ENCODE measurements around the gene SPATA13.

DNA sequence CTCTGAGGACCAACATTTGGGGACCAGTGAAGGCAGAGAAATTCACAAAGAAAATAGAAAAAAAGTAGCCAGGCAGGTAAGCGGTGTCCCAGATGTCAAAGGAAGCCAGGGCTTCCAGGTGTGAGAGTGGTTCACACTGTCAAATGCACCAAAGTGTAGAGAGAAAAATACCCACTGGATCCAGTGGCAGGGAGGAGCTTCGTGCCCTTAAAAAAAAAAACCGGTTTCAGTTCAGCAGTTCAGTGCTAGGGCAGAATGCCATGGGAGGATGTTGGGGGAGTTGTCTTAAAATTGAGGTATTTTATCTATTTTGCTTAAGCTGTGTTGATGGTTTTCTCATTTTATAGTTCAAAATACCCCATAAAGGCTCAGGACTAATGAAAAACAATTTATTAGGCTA, 101.0 kb downstream of the SPATA13 start:
- TF ChIP-seq, protein P1, sequence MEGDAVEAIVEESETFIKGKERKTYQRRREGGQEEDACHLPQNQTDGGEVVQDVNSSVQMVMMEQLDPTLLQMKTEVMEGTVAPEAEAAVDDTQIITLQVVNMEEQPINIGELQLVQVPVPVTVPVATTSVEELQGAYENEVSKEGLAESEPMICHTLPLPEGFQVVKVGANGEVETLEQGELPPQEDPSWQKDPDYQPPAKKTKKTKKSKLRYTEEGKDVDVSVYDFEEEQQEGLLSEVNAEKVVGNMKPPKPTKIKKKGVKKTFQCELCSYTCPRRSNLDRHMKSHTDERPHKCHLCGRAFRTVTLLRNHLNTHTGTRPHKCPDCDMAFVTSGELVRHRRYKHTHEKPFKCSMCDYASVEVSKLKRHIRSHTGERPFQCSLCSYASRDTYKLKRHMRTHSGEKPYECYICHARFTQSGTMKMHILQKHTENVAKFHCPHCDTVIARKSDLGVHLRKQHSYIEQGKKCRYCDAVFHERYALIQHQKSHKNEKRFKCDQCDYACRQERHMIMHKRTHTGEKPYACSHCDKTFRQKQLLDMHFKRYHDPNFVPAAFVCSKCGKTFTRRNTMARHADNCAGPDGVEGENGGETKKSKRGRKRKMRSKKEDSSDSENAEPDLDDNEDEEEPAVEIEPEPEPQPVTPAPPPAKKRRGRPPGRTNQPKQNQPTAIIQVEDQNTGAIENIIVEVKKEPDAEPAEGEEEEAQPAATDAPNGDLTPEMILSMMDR (conservative IDR thresholded peaks at IDR 0.05 in 1 of 2, IDR thresholded peaks at IDR 0.05 in 1 of 2; ENCODE audit: extremely low read depth in 1 of 2, insufficient read depth in 1 of 2, low read depth in 1 of 2, low read length in 2 of 2) = no peak
- no peak for TF ChIP-seq EZH2 (IDR thresholded peaks at IDR 0.05; ENCODE audit: borderline replicate concordance, low read length)
